OCI-LY7 (cell line): ENCODE measurements around the gene PPTC7. TPM values are rescaled to one million over a fixed set of nuclear protein-coding genes. Genes with fewer than 3 reads are reported as not detected.

Experiments used
- BruUV-seq: library from RNA; stranded (reverse); fragments of 400-500 nt; replicated peaks from 2 replicates; lab custom pipeline; 2021; lab: Mats Ljungman, UMichigan
- CTCF ChIA-PET: fragments of 300-600 bp; sonication (Branson Sonifier 250); formaldehyde crosslinking; loops from one replicate; lab custom pipeline; 2022; ENCODE audit warnings: antibody characterized with exemption; ENCODE audit not compliant: unreplicated experiment; lab: Charles Lee
- POLR2A ChIA-PET: fragments of 300-600 bp; sonication (Branson Sonifier 250); formaldehyde crosslinking; loops from one replicate; lab custom pipeline; 2022; ENCODE audit warnings: antibody characterized with exemption; lab: Charles Lee
- DNase-seq: peaks from one replicate; pipeline ENCODE4 v3.0.0-alpha.2; 2015; ENCODE audit warnings: low spot score
- H2AFZ ChIP-seq: fragments of 200-600 bp; sonication (generic), shearing (Covaris generic); 2 replicates; pipeline ENCODE4 v1.6.1; 2014; ENCODE audit warnings: mild to moderate bottlenecking, antibody characterized with exemption, low read length, moderate library complexity
- H3K27ac ChIP-seq: fragments of 200-600 bp; sonication (generic); 2 replicates; pipeline ENCODE4 v1.5.1; 2014; ENCODE audit warnings: mixed run types, low read depth, mild to moderate bottlenecking, moderate library complexity, low read length, inconsistent platforms; ENCODE audit not compliant: poor library complexity, severe bottlenecking
- H3K36me3 ChIP-seq: fragments of 200-600 bp; sonication (generic); 2 replicates; pipeline ENCODE4 v1.6.1; 2014; ENCODE audit warnings: mild to moderate bottlenecking, antibody characterized with exemption, low read length, moderate library complexity, mixed read lengths; ENCODE audit not compliant: insufficient read depth
- H3K4me1 ChIP-seq: fragments of 200-600 bp; sonication (generic); 2 replicates; pipeline ENCODE4 v1.5.1; 2014; ENCODE audit warnings: mild to moderate bottlenecking, low read length; ENCODE audit not compliant: insufficient read depth, poor library complexity, severe bottlenecking
- H3K4me2 ChIP-seq: fragments of 200-600 bp; sonication (generic); 2 replicates; pipeline ENCODE4 v1.6.1; 2014; ENCODE audit warnings: mild to moderate bottlenecking, low read length
- H3K4me3 ChIP-seq: fragments of 200-600 bp; sonication (generic); 2 replicates; pipeline ENCODE4 v1.5.1; 2014; ENCODE audit warnings: mild to moderate bottlenecking, low read depth, low read length; ENCODE audit not compliant: poor library complexity, severe bottlenecking
- H3K79me2 ChIP-seq: fragments of 200-600 bp; sonication (generic); 2 replicates; pipeline ENCODE4 v1.6.1; 2016; ENCODE audit warnings: low read depth, mild to moderate bottlenecking, low read length, moderate library complexity, mixed read lengths; ENCODE audit not compliant: insufficient read depth
- H3K9me2 ChIP-seq: fragments of 200-600 bp; sonication (generic); 2 replicates; pipeline ENCODE4 v1.6.1; 2016; ENCODE audit warnings: mild to moderate bottlenecking, low read length, mixed read lengths; ENCODE audit not compliant: insufficient read depth
- H3K9me3 ChIP-seq: fragments of 200-600 bp; sonication (generic); 2 replicates; pipeline ENCODE4 v1.6.1; 2014; ENCODE audit warnings: mild to moderate bottlenecking, mixed run types, low read length, mixed read lengths
- H4K20me1 ChIP-seq: fragments of 200-600 bp; sonication (generic); 2 replicates; pipeline ENCODE4 v1.6.1; 2014; ENCODE audit warnings: mild to moderate bottlenecking, antibody characterized with exemption, low read length, moderate library complexity, mixed read lengths; ENCODE audit not compliant: insufficient read depth
- CTCF ChIP-seq: fragments of 200-600 bp; sonication (generic); conservative IDR thresholded peaks from 2 replicates; pipeline ENCODE4 v1.5.1; 2014; ENCODE audit warnings: mild to moderate bottlenecking, antibody characterized with exemption, low read length, moderate library complexity, mixed read lengths
- EZH2phosphoT487 ChIP-seq: fragments of 200-600 bp; sonication (generic); IDR thresholded peaks from 2 replicates; pipeline ENCODE4 v1.6.1; 2018; ENCODE audit warnings: low read depth, borderline replicate concordance, mild to moderate bottlenecking, mixed run types, antibody characterized with exemption, low read length, moderate library complexity, mixed read lengths
- intact Hi-C: fragments of 100-400 bp; cut with micrococcal nuclease; formaldehyde crosslinking; loops from one replicate; pipeline ENCODE4 v1.10.0; 2022; ENCODE audit not compliant: unreplicated experiment
- total RNA-seq, 2 experiments: library from RNA; depleted of rRNA in 1 of 2; stranded (reverse); fragments of >200 nt in 1 of 2; shearing (Covaris generic) in 1 of 2; gene quantifications; 2 replicates each; pipeline ENCODE4 v1.2.3, GENCODE V29; 2014 to 2022

The PPTC7 gene
- total RNA-seq, 2 experiments from 2014 or later, result 11.4 to 29.7 TPM

GRCh38 chr12:110565894-110566871, 16.9 kb downstream of the PPTC7 start:
- intact Hi-C loops, result no loop called here
- Histone ChIP-seq H4K20me1 (peaks cover 13% of the 10 kb centered on the region; the same call in 1 of the 2 replicates), H3K9me2 (no peaks in the 10 kb centered on the region), H3K79me2 (peaks cover 86% of the 10 kb centered on the region), H2AFZ (no peak overlapping the region), H3K4me1 (peaks cover 44% of the 10 kb centered on the region), H3K36me3 (peaks cover 12% of the 10 kb centered on the region), H3K27ac (no peak overlapping the region), H3K4me2 (no peak overlapping the region), H3K4me3 (no peak overlapping the region), H3K9me3 (peaks cover 12% of the 10 kb centered on the region)
- no peak for DNase-seq
- ChIA-PET CTCF (no interaction called here), POLR2A (interaction anchor here (0.6 to 1.6 kb wide), 8 partner anchors 8 to 28 kb away, joined by 3 to 7 read pairs (median 4); no protein-coding TSS in a partner anchor)
- BruUV-seq, result no TSS peak
- TF ChIP-seq CTCF, result no peak

GRCh38 chr12:110564471-110564991, 18.6 kb downstream of the PPTC7 start:
- BruUV-seq, result no TSS peak
- Histone ChIP-seq H3K4me2 (no peak overlapping the region), H3K9me3 (peaks cover 9% of the 10 kb centered on the region), H3K79me2 (peaks cover 99% of the 10 kb centered on the region), H3K36me3 (peaks cover 21% of the 10 kb centered on the region), H3K4me3 (no peak overlapping the region), H3K9me2 (no peaks in the 10 kb centered on the region), H3K4me1 (peaks cover 50% of the 10 kb centered on the region), H3K27ac (no peak overlapping the region), H4K20me1 (peaks cover 13% of the 10 kb centered on the region; the same call in 1 of the 2 replicates), H2AFZ (no peak overlapping the region)
- ChIA-PET POLR2A (no interaction called here), CTCF (no interaction called here)
- intact Hi-C loops, result no loop called here
- no peak for TF ChIP-seq CTCF
- no peak for TF ChIP-seq EZH2phosphoT487
- DNase-seq, result no peak
